ENCODE results near the gene TFAM. TPM values are rescaled to one million over a fixed set of nuclear protein-coding genes. Genes with fewer than 3 reads are reported as not detected.

TFAM gene
- polyA plus RNA-seq, 1 donor (not counting 4 experiments of a cell fraction or from before 2014, with no cell fraction given): 25.1 TPM

GRCh38 chr10:58385784-58386112 is 538 bp downstream of the TFAM start:
- peak overlapping the region; percentile 93 for H3K4me2 ChIP-seq (ENCODE audit: control insufficient read depth, extremely low read depth, insufficient read depth, low read depth, low read length)
- no peaks in the 10 kb centered on the region for H3K27me3 ChIP-seq (ENCODE audit: control insufficient read depth, extremely low read depth, insufficient read depth, low read length)
- no peaks in the 10 kb centered on the region for H3K9me1 ChIP-seq (ENCODE audit: control insufficient read depth, extremely low read depth, insufficient read depth, low read length)
- no peak for FAIRE-seq
- H3K27ac ChIP-seq (ENCODE audit: control insufficient read depth, insufficient read depth, low read length): peak overlapping the region; percentile 91
- H3K36me3 ChIP-seq (ENCODE audit: control insufficient read depth in 2 of 2, extremely low read depth in 1 of 2, insufficient read depth in 2 of 2, low read length in 2 of 2): peaks cover 3 to 26% of the 10 kb centered on the region in 2 experiments
- H4K20me1 ChIP-seq (ENCODE audit: control insufficient read depth, extremely low read depth, insufficient read depth, low read length): no peaks in the 10 kb centered on the region
- H3K9me3 ChIP-seq (ENCODE audit: control insufficient read depth, low read depth, low read length): no peaks in the 10 kb centered on the region
- dilution Hi-C loops (cut with MboI; ENCODE audit: extremely low pct_ligation_motif_present, low sequenced_read_pairs): no loop called here
- peak overlapping the region; percentile 93 to 99 (median 98) for H3K4me3 ChIP-seq (ENCODE audit: control insufficient read depth in 2 of 3, extremely low read depth in 1 of 3, insufficient read depth in 2 of 3, low read depth in 1 of 3, low read length in 3 of 3)
- H3K79me2 ChIP-seq (ENCODE audit: control insufficient read depth, insufficient read depth, low read length): peaks cover 38% of the 10 kb centered on the region
- peak overlapping the region; percentile 90 for H3K9ac ChIP-seq (ENCODE audit: control insufficient read depth, extremely low read depth, insufficient read depth, low read length)
- peaks cover 17% of the 10 kb centered on the region for H3K4me1 ChIP-seq (ENCODE audit: control insufficient read depth, extremely low read depth, insufficient read depth, low read length)
- peak overlapping the region; percentile 89 for H2AFZ ChIP-seq (ENCODE audit: control insufficient read depth, low read length)
- no peak for TF ChIP-seq EZH2 (IDR thresholded peaks at IDR 0.05; ENCODE audit: low read length)
- no peak for TF ChIP-seq CTCF (optimal IDR thresholded peaks at IDR 0.05 in 1 of 3, IDR thresholded peaks at IDR 0.05 in 1 of 3, conservative IDR thresholded peaks at IDR 0.05 in 1 of 3; ENCODE audit: extremely low read depth in 1 of 3, insufficient read depth in 2 of 3, low read length in 3 of 3)
- no peak for DNase-seq (ENCODE audit: low read depth, low spot score)

- FAIRE-seq (no peak), DNase-seq (ENCODE audit: low read depth, low spot score) (no peak)
- Histone ChIP-seq H3K9me3 (ENCODE audit: control insufficient read depth, low read depth, low read length) (no peaks in the 10 kb centered on the region), H3K4me1 (ENCODE audit: control insufficient read depth, extremely low read depth, insufficient read depth, low read length) (peaks cover 17% of the 10 kb centered on the region), H3K36me3 (ENCODE audit: control insufficient read depth in 2 of 2, extremely low read depth in 1 of 2, insufficient read depth in 2 of 2, low read length in 2 of 2) (peaks cover 3 to 31% of the 10 kb centered on the region in 2 experiments), H3K4me3 (ENCODE audit: control insufficient read depth in 2 of 3, extremely low read depth in 1 of 3, insufficient read depth in 2 of 3, low read depth in 1 of 3, low read length in 3 of 3) (no peak overlapping the region), H4K20me1 (ENCODE audit: control insufficient read depth, extremely low read depth, insufficient read depth, low read length) (no peaks in the 10 kb centered on the region), H3K9me1 (ENCODE audit: control insufficient read depth, extremely low read depth, insufficient read depth, low read length) (no peaks in the 10 kb centered on the region), H3K9ac (ENCODE audit: control insufficient read depth, extremely low read depth, insufficient read depth, low read length) (no peak overlapping the region), H3K27me3 (ENCODE audit: control insufficient read depth, extremely low read depth, insufficient read depth, low read length) (no peaks in the 10 kb centered on the region), H3K4me2 (ENCODE audit: control insufficient read depth, extremely low read depth, insufficient read depth, low read depth, low read length) (no peak overlapping the region), H3K27ac (ENCODE audit: control insufficient read depth, insufficient read depth, low read length) (no peak overlapping the region), H3K79me2 (ENCODE audit: control insufficient read depth, insufficient read depth, low read length) (peaks cover 45% of the 10 kb centered on the region), H2AFZ (ENCODE audit: control insufficient read depth, low read length) (no peak overlapping the region)
- TF ChIP-seq EZH2 (IDR thresholded peaks at IDR 0.05; ENCODE audit: low read length) (no peak), CTCF (optimal IDR thresholded peaks at IDR 0.05 in 1 of 3, IDR thresholded peaks at IDR 0.05 in 1 of 3, conservative IDR thresholded peaks at IDR 0.05 in 1 of 3; ENCODE audit: extremely low read depth in 1 of 3, insufficient read depth in 2 of 3, low read length in 3 of 3) (no peak)
- dilution Hi-C loops (cut with MboI; ENCODE audit: extremely low pct_ligation_motif_present, low sequenced_read_pairs): no loop called here
Measured at GRCh38 chr10:58389024-58389423, 3.8 kb downstream of the TFAM start.

Data from keratinocyte (primary cell).